IPS-NIHi11 (cell line): Measurements from ENCODE around the gene BNIP3.
A peak's percentile ranks its signal among the peaks of the same experiment; 100 is the strongest.
"Not testable (repeated sequence)": the region's sequence is repeated elsewhere in the genome, so short reads cannot be mapped to it uniquely, and the experiment has no call there.

Source experiments
- DNase-seq: peaks from one replicate; pipeline ENCODE4 v3.0.0; 2012; ENCODE audit warnings: mixed read lengths, low spot score

The BNIP3 gene

DNA sequence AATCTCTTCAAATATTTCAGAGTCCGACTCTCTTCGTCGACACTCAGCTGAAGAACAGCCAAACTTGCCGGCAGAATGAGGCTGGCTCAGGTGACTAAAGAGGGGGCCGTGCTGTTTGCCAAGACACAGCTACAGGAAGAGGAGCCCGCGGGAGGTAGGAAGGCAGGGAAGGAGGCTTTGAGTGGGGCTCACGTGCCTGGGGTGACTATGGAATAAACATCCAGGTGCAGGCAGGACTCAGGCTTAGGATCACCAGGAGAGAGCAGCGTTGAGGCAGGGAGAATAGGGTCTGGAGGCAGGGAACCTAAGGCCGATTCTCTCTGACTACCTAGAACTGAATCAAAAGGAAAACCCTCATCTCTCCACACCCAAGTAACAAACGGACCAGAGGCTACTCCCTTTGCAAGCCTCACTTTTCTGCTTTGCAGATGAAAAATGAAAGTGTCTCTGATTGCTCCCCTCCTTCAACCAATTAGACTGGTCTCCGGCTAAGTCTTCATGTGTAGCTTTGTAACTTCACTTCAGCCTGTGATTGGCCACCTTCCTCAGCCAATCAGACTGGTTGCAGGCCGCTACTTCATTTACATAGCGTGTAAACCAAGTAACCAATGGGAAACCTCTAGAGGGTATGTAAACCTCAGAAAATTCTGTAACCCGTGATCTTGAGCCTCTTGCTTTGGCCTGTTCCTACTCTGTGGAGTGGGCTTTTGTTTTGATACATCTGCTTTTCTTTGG, 19.7 kb upstream of the BNIP3 start:
- DNase-seq, result peak; percentile 56

DNA sequence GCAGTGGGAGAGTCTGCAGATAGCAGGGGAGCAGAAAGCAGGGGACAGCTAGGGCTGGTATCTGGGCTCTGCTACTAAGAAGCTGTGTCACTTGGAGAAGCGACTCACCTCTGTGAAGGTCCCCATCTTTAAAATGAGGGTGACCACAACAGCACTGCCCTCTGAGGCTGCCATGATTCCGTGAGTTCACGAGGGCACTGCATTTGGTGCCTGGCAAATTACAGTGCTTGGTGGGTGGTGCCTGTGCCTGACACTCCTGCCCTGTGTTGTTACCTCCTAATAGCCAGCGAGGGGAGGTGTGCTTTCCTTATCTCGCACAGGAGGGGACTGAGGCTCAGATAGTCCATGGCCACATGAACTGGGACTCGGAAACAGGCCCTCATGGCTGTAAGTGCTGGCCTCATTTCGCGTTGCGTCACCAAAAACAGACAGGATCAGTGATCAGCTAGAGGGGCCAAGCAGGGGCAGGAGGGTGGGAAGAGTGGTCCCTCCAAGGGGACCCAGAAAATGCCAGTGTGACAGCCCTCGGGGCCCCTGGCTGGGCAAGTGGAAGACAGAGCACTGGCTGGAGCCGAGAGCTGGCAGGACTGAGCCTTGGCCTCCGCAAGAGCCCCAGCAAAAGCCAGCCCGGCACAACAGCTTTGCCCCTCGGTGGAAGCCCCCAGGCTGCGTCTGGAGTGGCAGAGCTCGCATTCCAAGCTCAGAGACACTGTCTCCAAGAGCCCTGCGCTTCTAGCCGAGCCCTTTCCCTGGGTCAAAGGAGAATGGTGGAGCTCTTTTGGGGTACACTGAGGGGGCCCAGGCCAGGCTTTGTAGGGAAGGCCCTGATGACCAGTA, 17.3 kb upstream of the BNIP3 start:
- DNase-seq, result no peak

DNA sequence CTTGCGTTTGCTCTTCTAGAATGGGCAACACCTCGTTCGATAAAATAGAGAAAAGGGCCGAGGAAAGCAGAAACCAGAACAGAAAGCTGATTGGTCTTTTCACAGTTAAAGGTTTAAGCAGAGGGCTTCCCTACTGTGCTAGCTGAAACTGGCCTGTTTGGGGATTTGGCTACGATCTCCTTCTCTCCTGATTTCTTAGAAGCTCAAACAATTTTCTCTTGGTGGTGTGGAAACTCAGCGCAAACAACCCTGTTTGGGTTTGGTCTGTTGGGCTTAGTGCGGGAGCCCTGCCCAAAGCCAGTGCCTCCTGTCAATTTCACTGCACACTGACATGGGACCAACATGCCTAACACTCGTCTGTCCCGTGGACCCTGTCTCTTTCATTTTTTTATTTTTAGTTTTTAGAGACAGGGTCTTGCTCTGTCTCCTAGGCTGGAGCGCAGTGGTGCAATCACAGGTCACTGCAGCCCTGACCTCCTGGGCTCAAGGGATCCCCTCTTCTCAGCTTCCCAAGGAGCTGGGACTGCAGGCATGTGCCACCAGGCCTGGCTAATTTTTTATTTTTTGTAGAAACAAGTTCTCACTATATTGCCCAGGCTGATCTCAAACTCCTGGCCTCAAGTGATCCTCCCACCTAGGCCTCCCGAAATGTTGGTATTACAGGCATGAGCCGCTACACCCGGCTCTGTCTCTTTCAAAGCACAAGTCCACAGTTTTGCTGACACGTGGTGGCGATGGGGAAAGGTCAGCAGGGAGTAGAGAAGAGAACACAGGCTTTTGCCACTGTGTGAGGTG, 16.5 kb upstream of the BNIP3 start:
- no peak for DNase-seq

DNA sequence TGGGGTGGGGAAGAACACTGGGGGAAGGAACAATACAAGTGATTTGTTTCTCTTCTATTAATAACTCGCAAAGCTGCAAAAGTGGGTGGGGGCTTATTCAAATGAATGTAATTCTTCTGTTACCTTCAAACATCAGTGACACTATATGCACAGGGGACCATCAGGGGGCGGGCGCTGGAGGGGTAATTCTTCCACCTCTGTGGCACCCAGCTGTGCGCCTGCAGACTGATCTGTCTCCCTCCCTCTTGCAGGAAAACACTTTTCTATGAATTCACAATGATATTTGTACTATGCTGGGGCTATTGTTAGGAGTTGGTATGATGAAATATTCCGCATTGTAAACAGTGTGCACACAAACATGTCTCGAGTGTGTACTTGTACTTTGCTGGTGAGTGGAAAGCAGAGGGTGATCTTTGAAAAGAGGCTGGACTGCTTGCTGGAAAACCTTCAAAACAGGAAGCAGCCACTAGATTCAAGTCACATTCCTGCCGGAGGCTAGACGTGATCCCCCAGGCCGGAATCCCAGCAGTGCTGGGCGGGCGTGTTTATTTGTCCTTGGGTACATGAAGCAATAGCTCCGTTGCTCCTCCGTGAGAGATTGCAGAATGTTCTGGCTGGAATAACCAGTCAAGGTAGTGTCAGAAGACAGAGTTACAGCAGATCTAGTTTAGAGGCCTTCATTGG, 15.8 kb upstream of the BNIP3 start:
- DNase-seq, result no peak

DNA sequence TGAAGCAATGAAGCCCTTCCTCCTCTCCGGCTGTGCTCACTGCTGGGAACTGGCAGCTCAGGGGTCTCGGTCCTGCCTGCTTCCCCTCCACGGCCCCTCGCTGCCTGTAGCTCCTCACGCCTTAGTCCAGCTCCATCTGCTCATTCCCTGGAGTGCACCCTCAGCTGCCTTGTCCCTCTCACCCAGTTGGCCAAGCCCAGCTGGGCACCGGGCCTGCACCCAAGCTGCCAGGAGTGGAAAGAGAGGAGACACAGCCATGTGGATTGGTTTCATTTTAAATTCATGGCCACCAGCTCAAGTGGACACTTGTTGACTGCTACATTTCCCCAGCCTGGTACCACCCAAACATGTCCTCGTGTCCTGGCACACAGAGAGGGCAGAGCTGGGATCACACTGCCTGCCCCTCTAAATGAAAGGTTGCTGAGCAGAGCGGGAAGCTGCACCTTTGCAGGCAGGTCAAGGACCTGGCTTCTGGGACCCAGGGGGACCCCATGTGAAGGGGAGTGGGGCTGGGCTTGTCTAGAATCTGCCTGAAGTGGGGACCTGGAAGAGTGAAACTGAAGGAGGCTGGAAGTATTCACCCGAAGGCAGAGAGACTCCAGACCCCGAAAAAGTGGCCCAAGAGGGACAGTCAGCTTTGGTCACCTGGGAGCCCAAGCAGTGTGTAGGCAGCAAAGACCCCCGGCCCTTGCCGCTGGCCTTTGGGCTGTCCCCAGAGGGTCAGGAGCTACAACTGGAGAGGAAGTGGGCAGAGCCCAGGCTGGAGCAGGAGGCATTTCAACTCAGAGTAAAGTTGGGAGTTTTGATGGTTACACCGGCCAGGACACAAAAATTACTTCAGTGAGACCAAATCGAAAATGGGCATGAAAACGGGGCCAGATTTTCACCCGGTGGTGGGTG, 15.0 kb upstream of the BNIP3 start:
- DNase-seq, result no peak

DNA sequence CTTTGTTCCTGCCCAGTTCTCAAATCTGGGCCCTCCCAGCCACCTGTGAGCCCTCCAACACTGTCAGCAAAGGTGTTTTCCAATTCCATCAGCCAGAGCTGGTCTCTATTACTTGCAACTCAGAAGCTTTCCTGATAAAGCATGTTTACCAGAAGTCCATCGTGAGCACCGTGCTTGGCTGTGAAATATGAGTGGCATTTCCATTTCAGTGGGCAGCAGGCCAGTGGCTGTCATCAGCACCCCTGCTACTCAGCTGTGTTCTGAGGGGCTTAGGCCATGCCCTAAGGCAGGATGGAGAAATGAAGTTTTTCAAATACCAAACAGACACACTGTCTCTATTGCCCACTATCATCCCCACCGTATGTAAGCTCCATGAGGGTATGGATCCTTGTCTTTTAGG, 12.7 kb upstream of the BNIP3 start:
- DNase-seq, result no peak

DNA sequence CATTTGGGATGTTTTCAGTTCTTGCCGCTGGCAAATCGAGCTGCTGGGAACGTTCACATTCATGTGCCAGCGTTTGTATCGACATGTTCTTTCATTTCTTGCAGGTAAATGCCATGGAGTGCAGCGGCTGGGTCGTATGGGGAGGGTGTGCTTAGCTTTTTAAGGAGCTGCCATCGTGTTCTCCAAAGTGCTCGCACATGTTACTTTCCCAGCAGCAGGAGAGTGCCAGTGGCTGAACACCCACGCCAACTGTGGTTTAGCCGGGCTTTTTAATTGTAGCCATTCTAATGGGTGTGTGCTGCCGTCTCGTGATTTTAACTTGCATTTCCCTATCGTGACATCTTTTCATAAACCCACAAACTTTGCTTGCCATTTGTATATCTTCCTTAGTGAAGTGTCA, 11.6 kb upstream of the BNIP3 start:
- DNase-seq, result no peak

DNA sequence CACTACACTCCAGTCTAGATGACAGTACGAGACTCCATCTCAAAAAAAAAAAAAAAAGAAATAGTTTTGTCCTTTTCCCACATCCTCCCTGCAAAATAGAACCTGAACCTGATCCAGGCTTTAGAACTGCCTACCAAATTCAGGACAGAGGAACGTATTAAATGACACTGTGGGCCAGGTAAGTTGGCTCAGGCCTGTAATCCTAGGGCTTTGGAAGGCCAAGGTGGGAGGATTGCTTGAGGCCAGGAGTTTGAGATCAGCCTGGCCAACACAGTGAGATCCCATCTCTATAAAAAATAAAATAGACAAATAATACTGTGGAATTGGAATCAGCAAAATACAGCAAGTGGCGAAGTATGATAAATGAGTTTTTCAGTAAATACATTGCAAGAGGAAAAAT, 10.0 kb upstream of the BNIP3 start:
- DNase-seq, result no peak

DNA sequence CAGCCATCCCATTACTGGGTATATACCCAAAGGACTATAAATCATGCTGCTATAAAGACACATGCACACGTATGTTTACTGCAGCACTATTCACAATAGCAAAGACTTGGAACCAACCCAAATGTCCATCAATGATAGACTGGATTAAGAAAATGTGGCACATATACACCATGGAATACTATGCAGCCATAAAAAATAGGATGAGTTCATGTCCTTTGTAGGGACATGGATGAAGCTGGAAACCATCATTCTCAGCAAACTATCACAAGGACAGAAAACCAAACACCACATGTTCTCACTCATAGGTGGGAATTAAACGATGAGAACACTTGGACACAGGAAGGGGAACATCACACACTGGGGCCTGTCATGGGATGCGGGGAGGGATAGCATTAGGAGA, 6.1 kb upstream of the BNIP3 start:
- not testable (repeated sequence) for DNase-seq

DNA sequence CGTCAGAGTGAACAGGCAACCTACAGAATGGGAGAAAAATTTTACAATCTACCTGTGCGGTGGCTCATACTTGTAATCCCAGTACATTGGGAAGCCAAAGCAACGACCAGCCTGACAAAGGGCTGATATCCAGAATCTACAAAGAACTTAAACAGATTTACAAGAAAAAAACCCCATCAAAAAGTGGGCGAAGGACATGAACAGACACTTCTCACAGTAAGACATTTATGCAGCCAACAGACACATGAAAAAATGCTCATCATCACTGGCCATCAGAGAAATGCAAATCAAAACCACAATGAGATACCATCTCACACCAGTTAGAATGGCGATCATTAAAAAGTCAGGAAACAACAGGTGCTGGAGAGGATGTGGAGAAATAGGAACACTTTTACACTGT, 5.6 kb upstream of the BNIP3 start:
- DNase-seq, result not testable (repeated sequence)

DNA sequence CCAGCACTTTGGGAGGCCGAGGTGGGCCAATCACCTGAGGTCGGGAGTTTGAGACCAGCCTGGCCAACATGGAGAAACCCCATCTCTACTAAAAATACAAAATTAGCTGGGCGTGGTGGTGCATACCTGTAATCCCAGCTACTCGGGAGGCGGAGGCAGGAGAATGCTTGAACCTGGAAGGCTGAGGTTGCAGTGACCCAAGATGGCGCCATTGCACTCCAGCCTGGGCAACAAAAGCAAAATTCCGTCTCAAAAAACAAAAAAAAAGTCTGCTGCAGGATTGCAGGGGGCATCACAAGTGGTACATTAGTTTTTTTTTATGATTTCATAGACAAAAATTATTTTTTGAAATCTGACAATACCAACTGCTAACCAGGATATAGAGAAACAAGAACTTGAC, 5.1 kb upstream of the BNIP3 start:
- DNase-seq, result not testable (repeated sequence)

DNA sequence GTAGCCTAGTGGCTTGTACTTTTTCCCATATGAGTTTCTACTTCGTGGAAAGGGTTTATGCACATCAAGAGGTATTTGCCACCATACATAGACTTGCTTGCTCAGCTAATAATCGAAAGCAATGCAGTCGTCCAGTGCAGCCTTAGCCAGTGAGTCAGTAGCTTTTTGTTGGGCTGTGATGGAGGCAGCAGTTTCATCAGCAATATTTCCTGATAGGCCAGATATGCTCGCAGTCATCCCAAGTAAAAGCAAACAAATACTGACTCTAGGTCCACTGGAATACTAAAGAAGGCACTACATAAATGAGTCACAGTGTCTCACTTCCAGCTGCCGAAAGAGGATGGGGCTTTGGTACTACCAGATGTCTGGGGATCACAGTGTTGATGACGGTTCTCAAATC, 2.1 kb upstream of the BNIP3 start:
- DNase-seq, result no peak

DNA sequence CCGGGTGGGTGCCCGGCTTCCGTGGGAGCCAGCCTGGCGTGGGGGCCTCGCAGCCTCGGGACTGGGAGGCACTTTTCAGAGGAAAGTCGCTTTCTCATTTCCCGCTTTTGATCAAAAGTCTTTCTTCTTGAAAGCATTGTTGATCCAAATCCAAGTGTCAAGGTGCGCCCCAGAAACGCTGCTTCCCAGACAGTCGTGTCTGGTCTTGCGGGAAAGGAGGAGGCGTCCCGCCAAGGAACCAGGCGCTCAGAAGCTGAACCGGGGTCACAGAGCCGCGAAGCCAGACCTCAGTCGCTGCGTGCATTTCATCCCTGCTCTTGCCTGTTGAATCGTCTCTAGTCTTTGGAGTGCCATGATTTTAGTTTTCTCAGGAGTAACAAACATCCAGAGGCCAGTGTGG, 1.1 kb upstream of the BNIP3 start:
- DNase-seq, result no peak

DNA sequence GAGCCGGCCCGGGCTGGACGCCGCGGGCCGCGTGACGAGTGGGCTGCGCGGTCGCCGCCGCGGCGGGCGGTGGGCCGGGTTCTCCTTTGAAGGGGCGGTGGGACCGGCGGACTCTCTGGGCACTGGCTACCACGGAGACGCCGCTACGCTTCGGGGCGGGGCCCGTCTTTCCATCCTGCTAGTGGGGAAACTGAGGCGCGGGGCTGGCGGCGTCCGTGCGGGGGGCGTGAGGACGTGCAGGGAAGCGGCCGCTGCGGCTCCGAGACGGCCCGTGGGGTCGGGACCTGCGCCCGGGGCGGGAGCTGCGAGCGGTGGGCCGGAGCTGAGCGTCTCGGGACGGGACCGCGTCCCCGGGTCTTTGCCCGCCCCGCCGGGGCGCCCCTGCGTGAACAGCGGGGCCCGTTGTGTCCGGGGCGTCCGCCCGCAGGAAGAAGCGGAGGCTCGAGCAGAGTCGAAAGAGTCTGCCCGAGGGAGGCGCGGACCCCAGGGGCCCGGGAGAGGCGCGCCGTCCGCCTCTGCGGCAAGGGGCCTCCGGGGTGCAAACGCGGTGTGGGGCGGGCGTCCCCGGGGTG, 548 bp upstream of the BNIP3 start:
- no peak for DNase-seq

DNA sequence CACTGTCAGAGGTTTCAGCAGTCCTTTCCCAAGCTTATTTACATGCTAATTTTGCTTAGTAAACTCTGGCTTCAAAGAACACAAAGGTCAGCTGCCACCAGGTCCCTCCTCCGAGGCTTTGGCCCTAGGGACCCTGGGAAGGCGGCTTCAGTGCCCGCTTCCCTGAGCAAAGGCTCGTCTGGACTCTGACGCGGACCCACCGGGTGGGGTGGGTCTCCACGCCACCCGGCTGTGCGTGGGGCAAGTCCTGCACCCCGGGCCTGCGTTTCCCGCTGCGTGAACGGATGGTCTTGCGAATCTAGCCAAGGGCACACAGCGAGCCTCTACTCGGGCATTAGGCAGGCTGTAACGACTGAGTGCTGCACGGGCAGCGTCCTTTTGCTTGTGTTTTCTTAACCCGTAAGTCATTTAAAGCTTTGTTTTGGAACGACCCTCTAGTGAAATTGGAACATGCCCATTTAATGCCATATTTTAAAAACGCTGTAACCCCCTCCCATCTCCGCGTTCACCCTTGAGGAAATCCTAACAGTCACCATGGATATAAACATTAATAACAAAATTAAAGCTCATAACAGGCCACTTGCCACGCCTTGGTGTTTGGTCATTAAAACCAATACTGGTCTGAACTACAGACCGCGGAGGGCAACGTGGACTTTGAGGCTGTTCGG, 828 bp downstream of the BNIP3 start:
- DNase-seq, result peak; percentile 63

DNA sequence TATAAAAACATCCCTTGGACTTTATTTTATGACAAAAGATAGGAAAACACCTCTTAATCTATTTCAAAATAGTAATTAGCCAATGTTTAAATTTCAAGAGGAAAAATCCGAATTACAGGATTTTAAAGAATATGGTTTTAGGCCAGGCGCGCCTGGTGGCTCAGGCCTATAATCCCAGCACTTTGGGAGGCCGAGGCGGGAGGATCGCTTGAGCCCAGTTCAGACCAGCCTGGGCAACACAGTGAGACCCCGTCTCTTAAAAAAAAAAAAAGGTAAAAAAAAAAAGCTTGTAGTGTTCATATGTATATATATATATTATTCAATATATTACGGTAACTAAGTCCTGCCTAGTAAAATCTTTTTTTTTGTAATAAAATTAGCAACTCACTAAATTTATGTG, 1.4 kb downstream of the BNIP3 start:
- DNase-seq, result no peak

DNA sequence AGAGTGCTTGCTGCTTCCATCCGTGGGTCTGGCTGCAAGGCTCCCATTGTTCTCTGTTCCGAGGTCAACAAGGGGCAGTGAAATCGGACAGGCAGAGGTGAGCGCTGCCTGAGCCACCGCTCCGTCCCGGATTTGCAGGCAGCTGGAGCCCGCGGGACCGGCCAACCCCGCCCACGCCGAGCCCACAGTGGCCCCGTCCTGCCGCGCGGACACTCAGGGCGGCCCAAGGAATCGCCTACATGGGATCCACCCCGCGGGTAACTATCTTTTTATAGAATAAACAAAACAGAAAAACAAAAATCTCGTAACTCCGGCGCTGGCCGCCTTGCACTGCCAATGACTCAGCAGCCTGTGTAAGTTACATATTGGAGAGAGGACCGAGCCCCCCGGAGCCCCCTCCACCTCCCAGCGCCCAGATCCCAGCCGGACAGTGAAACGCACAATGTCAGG, 1.9 kb downstream of the BNIP3 start:
- DNase-seq, result no peak

DNA sequence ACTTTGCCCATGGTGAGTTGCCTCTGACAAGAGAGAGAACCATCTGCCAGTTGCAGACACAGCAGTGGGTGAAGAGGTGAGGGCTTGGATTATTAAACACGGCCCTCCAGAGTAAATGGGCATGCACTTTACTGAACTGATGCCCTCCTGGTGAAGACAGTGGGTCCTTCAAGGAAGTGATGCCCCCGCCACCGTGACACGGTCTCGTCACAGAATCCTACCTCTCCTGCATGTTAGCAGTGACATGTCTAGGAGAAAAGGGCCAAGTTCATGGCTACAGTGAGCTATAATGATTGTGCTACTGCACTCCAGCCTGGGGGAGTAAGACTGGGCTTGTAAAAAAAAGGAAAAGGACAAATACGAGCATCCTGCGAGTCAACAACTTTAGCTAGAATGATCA, 2.4 kb downstream of the BNIP3 start:
- no peak for DNase-seq

DNA sequence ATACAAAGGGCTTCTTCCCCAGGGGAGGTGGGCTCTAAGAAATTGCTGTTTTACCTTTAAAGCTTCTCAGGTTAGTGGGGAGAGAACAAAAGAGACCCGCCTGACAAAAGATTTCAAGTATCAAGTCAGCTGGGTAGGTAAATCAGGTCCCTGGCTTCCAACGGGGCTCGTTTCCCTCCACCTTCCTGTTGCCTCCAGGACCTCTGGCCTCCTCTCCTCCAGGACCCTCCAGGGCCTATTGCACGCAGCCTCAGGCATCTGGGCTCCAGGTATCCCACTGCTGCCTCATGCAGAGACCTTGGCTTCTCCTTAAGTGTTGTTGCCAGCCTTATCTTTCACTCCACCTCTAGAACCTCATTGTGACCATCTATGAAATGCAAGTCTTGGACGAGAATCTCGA, 2.9 kb downstream of the BNIP3 start:
- DNase-seq, result no peak

DNA sequence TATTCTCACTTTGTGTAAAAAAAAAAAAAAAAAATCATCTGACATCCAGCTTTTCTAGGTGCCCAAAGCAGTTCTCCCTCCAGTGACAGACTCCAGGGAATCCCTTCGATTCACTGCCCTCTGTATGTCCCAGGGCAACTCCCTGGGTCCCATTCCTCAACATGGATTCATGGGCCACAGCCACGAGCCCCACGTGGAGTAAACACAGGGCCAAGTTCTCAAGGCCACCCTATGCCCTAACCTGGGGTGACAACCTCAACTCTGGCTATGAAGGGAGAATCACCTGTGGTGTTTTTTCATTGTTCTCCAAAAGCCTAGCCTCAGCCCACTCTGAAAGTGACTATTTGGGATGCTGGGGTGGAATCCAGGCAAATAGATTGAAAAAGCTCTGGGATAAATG, 3.4 kb downstream of the BNIP3 start:
- DNase-seq, result no peak
